ENCODE measurements around the gene CAMK4.

- TF ChIP-seq CTCF (IDR thresholded peaks at IDR 0.05 in 2 of 3, conservative IDR thresholded peaks at IDR 0.05 in 1 of 3; ENCODE audit: borderline replicate concordance in 1 of 3, insufficient read depth in 1 of 3, low read depth in 2 of 3, low read length in 2 of 3) = no peak
- no peak for TF ChIP-seq TCF7L2 (IDR thresholded peaks at IDR 0.05; ENCODE audit: borderline replicate concordance, extremely low read depth, insufficient read depth, insufficient read length)
- TF ChIP-seq POLR2AphosphoS5 (IDR thresholded peaks at IDR 0.05; ENCODE audit: low read depth, low read length) = no peak
Measured at GRCh38 chr5:111310711-111311620, 86.8 kb downstream of the CAMK4 start.

Measured in HCT116 (cell line).